ENCODE data around the gene SLC38A3.

SLC38A3 gene

DNA sequence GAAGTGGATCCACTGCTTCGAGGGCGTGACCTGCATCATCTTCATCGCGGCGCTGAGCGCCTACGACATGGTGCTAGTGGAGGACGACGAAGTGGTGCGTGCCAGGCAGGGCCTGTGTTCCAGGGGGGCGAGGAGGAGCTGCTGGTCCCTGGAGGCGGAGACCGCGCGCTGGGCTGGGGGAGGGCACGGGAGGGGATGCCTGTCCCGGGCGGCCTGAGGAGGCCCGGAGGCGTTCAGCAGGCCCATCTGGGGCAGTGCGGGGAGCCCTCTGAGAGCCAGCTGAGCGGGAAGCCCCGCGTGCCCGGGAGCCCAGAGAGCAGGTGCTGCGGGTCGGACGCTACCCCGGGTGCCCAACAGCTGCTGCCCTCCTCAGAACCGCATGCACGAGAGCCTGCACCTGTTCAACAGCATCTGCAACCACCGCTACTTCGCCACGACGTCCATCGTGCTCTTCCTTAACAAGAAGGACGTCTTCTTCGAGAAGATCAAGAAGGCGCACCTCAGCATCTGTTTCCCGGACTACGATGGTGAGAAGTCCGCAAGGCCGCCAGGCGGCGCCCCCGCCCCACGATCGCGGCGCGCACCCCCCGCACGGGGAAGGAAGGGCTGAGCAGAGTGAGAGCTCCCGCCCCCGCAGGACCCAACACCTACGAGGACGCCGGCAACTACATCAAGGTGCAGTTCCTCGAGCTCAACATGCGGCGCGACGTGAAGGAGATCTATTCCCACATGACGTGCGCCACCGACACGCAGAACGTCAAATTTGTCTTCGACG, 10.8 kb upstream of the SLC38A3 start:
- no peaks in the 10 kb centered on the region for H3K27me3 ChIP-seq (ENCODE audit: low read depth, low read length)
- TF ChIP-seq EZH2phosphoT487 (IDR thresholded peaks at IDR 0.05; ENCODE audit: low read depth) = no peak
- TF ChIP-seq, protein P1, sequence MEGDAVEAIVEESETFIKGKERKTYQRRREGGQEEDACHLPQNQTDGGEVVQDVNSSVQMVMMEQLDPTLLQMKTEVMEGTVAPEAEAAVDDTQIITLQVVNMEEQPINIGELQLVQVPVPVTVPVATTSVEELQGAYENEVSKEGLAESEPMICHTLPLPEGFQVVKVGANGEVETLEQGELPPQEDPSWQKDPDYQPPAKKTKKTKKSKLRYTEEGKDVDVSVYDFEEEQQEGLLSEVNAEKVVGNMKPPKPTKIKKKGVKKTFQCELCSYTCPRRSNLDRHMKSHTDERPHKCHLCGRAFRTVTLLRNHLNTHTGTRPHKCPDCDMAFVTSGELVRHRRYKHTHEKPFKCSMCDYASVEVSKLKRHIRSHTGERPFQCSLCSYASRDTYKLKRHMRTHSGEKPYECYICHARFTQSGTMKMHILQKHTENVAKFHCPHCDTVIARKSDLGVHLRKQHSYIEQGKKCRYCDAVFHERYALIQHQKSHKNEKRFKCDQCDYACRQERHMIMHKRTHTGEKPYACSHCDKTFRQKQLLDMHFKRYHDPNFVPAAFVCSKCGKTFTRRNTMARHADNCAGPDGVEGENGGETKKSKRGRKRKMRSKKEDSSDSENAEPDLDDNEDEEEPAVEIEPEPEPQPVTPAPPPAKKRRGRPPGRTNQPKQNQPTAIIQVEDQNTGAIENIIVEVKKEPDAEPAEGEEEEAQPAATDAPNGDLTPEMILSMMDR (IDR thresholded peaks at IDR 0.05; ENCODE audit: low read depth, low read length) = peak; percentile 13; the same call in 1 of the 2 replicates
- H3K9ac ChIP-seq (ENCODE audit: low read length) = no peak overlapping the region
- no peaks in the 10 kb centered on the region for H3K9me3 ChIP-seq (ENCODE audit: insufficient read depth, low read length)
- H3K79me2 ChIP-seq (ENCODE audit: low read length) = no peaks in the 10 kb centered on the region
- H3K27ac ChIP-seq (ENCODE audit: low read length) = no peak overlapping the region
- H3K4me3 ChIP-seq (ENCODE audit: low read length) = no peak overlapping the region
- no peaks in the 10 kb centered on the region for H4K20me1 ChIP-seq (ENCODE audit: insufficient read depth, low read length)
- no peaks in the 10 kb centered on the region for H3K36me3 ChIP-seq (replicated peaks; ENCODE audit: low read depth, low read length)
- H3K4me2 ChIP-seq (ENCODE audit: low read length) = no peak overlapping the region
- no peak overlapping the region for H2AFZ ChIP-seq (ENCODE audit: low read depth, low read length)
- no peaks in the 10 kb centered on the region for H3K4me1 ChIP-seq (ENCODE audit: low read length)

DNA sequence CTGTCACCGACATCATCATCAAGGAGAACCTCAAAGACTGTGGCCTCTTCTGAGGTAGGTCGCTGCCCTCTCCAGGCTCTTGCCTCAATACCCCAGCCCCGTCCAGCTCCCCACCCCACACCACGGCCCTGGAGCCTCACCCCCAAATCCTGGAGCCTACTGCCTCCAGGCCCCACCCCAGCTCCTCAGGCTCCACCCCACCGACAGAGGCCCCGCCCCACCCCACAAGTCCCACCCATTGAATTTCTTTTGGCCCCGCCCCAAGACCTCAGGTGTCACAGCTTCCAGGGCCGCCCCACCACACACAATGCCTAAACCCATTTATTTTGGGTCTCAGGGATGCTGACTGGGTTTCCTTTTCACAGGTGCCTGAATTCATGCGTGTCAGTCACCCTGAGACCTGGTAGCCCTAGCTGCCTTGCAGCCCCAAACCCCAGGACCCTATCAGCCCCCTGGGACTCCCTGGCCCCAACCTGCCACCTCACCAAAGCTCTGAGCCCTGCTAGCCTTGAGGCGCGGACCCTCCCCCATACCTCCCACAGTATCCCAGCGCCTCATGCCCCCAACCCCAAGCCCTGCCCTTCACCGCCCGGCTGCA, 10.1 kb upstream of the SLC38A3 start:
- Histone ChIP-seq H3K9ac (ENCODE audit: low read length) (no peak overlapping the region), H3K4me2 (ENCODE audit: low read length) (no peak overlapping the region), H3K27me3 (ENCODE audit: low read depth, low read length) (no peaks in the 10 kb centered on the region), H3K4me1 (ENCODE audit: low read length) (no peaks in the 10 kb centered on the region), H3K36me3 (replicated peaks; ENCODE audit: low read depth, low read length) (no peaks in the 10 kb centered on the region), H3K4me3 (ENCODE audit: low read length) (no peak overlapping the region), H3K9me3 (ENCODE audit: insufficient read depth, low read length) (no peaks in the 10 kb centered on the region), H4K20me1 (ENCODE audit: insufficient read depth, low read length) (no peaks in the 10 kb centered on the region), H2AFZ (ENCODE audit: low read depth, low read length) (no peak overlapping the region), H3K27ac (ENCODE audit: low read length) (no peak overlapping the region), H3K79me2 (ENCODE audit: low read length) (no peaks in the 10 kb centered on the region)
- TF ChIP-seq, protein P1 (IDR thresholded peaks at IDR 0.05; ENCODE audit: low read depth, low read length) = no peak
- no peak for TF ChIP-seq EZH2phosphoT487 (IDR thresholded peaks at IDR 0.05; ENCODE audit: low read depth)

DNA sequence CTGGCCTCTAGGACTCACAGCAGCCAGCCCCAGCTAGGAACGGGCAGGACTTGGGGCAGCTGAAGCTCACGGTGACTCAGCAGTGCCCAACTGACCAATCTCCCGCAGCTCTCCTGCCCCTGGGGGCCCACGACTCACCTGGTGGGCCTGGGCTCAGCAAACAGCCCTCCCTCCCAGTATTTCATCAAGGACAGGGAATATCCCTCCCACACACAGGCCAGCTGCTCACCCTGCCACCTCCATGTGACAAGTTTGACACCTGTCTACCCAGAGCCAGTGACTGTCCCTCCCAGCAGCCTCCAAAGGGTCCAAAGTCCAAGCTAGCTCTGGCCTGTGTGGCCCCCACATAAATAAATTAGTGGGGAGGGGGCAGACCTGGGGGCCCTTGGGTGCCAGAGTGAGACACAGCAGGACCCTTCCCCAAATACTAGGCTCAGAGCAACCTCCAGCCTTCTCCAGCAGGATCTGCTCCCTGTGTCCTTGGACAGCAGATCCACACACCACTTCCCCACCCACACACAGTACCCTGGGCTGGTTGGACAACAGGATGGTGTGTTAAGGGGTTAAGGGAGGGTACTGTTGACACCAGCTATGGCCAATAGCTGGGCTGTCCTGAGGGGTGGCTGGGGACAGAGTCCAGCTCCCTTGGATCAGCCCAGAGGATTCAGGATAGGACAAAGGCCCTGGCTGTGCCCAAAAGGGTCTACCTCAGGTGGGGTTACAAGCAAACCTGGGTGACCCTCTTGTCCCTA, 9.4 kb upstream of the SLC38A3 start:
- H3K27ac ChIP-seq (ENCODE audit: low read length) = no peak overlapping the region
- no peak overlapping the region for H3K9ac ChIP-seq (ENCODE audit: low read length)
- H4K20me1 ChIP-seq (ENCODE audit: insufficient read depth, low read length) = no peaks in the 10 kb centered on the region
- H3K9me3 ChIP-seq (ENCODE audit: insufficient read depth, low read length) = no peaks in the 10 kb centered on the region
- no peaks in the 10 kb centered on the region for H3K27me3 ChIP-seq (ENCODE audit: low read depth, low read length)
- H3K79me2 ChIP-seq (ENCODE audit: low read length) = no peaks in the 10 kb centered on the region
- H3K4me3 ChIP-seq (ENCODE audit: low read length) = no peak overlapping the region
- H3K4me1 ChIP-seq (ENCODE audit: low read length) = no peaks in the 10 kb centered on the region
- no peak overlapping the region for H2AFZ ChIP-seq (ENCODE audit: low read depth, low read length)
- H3K4me2 ChIP-seq (ENCODE audit: low read length) = no peak overlapping the region
- TF ChIP-seq EZH2phosphoT487 (IDR thresholded peaks at IDR 0.05; ENCODE audit: low read depth) = no peak
- TF ChIP-seq, protein P1 (IDR thresholded peaks at IDR 0.05; ENCODE audit: low read depth, low read length) = no peak
- no peaks in the 10 kb centered on the region for H3K36me3 ChIP-seq (replicated peaks; ENCODE audit: low read depth, low read length)

DNA sequence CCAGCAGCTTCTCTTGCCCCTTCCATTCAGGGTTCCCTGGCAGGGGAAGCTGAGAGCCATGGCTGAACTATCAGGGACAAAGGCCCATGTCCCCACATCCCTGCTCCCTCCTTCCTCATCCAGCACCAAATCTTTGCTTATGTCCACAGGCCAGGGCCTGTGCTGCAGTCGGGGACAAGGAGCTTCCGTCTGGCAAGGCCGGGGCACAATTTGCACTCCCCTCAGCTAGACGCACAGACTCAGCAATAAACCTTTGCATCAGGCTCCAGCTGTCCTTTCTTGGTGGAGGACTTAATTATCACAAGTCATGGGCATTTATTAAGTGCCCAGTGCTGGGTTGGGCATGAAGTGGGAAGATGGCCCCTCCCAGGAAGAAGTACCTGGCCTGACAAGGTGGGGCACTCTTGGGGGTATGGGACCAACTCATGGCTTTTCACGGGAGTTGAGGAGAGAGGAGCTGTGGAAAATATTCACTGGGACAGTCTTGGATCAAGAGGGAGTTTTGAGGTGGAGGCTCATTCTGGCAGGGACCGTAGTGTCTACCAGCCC, 8.7 kb upstream of the SLC38A3 start:
- Histone ChIP-seq H3K36me3 (replicated peaks; ENCODE audit: low read depth, low read length) (no peaks in the 10 kb centered on the region), H3K4me3 (ENCODE audit: low read length) (no peak overlapping the region), H3K27ac (ENCODE audit: low read length) (no peak overlapping the region), H3K9ac (ENCODE audit: low read length) (no peak overlapping the region), H2AFZ (ENCODE audit: low read depth, low read length) (no peak overlapping the region), H3K27me3 (ENCODE audit: low read depth, low read length) (peaks cover under 1% of the 10 kb centered on the region; the same call in 1 of the 2 replicates), H3K9me3 (ENCODE audit: insufficient read depth, low read length) (no peaks in the 10 kb centered on the region), H3K4me2 (ENCODE audit: low read length) (no peak overlapping the region), H4K20me1 (ENCODE audit: insufficient read depth, low read length) (no peaks in the 10 kb centered on the region), H3K4me1 (ENCODE audit: low read length) (no peaks in the 10 kb centered on the region), H3K79me2 (ENCODE audit: low read length) (no peaks in the 10 kb centered on the region)
- TF ChIP-seq, protein P1 (IDR thresholded peaks at IDR 0.05; ENCODE audit: low read depth, low read length) = no peak
- no peak for TF ChIP-seq EZH2phosphoT487 (IDR thresholded peaks at IDR 0.05; ENCODE audit: low read depth)

All from OCI-LY3 (cell line).